ENCODE data around the gene CERS6.

Gene CERS6

GRCh38 chr2:168441214-168441872 lies 14.7 kb upstream of the CERS6 start:
- in situ Hi-C loops (cut with MboI; ENCODE audit: low sequenced_read_pairs), result no loop called here

DNA sequence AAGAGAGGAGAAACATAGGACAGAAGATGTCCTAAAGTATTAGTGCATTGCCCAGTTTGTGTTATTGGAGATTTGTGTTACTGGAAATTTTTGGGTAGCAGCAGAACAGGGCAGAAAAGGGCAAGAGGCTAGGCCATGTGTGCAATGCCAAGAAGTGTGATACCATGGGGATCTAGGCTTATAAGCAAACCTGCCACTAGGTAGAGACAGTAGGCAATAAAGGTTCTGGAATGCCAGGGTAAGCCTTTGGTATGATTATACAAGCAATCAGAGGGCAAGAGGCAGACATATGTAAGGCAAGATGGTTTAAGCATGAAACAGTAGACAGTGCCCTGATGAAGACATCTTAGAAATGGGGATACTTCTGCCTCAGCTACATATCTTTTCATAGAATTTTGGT lies 12.3 kb upstream of the CERS6 start:
- in situ Hi-C loops (cut with MboI; ENCODE audit: low sequenced_read_pairs), result no loop called here

- in situ Hi-C loops (cut with MboI; ENCODE audit: low sequenced_read_pairs), result no loop called here
Measured at GRCh38 chr2:168445960-168446359, 10.1 kb upstream of the CERS6 start.

- in situ Hi-C loops (cut with MboI; ENCODE audit: low sequenced_read_pairs), result no loop called here
Measured at GRCh38 chr2:168448980-168449379, 7.1 kb upstream of the CERS6 start.

- in situ Hi-C loops (cut with MboI; ENCODE audit: low sequenced_read_pairs), result no loop called here
Measured at GRCh38 chr2:168449419-168449818, 6.7 kb upstream of the CERS6 start.

GRCh38 chr2:168450171-168450570 lies 5.9 kb upstream of the CERS6 start:
- in situ Hi-C loops (cut with MboI; ENCODE audit: low sequenced_read_pairs), result no loop called here

- in situ Hi-C loops (cut with MboI; ENCODE audit: low sequenced_read_pairs), result no loop called here
Measured at GRCh38 chr2:168450732-168451131, 5.3 kb upstream of the CERS6 start.

- in situ Hi-C loops (cut with MboI; ENCODE audit: low sequenced_read_pairs), result no loop called here
Measured at GRCh38 chr2:168452781-168453180, 3.3 kb upstream of the CERS6 start.

- in situ Hi-C loops (cut with MboI; ENCODE audit: low sequenced_read_pairs), result no loop called here
Measured at GRCh38 chr2:168453404-168453803, 2.7 kb upstream of the CERS6 start.

- in situ Hi-C loops (cut with MboI; ENCODE audit: low sequenced_read_pairs), result no loop called here
Measured at GRCh38 chr2:168454737-168455644, 1.1 kb upstream of the CERS6 start.

GRCh38 chr2:168456521-168457189 lies 583 bp downstream of the CERS6 start:
- in situ Hi-C loops (cut with MboI; ENCODE audit: low sequenced_read_pairs), result no loop called here

DNA sequence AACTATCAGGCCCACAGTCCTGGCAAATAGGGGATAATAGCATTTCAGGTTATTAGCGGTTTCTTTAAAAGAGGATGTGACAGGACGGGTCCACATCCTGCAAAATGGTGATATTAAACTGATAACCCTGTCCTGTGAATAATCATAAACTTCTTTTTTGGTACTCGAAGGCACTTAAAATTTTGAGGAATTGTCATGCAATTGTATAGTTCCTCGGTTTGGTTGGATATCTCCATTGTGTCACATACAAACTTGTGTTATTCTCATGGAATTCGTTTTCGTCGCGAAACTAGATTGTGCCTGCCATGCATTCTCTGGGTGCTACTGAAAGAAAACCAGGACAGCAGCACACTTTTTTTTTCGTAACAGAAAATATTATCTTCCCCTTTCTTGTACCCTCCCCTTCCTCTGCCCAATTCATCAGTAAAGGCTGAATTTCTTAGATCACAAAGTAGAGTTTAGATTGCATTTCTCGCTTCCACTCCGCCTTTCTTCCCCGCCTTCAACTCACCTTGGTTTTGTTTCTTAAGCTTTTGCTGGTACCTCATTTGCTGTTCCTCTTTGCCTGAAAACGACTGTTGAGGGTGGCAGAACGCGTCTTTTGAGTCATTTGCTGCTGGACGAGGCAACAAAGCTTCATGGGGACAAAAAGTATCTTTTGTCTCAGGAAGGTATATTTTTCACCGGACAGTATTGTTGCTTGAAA lies 1.3 kb downstream of the CERS6 start:
- in situ Hi-C loops (cut with MboI; ENCODE audit: low sequenced_read_pairs), result no loop called here

DNA sequence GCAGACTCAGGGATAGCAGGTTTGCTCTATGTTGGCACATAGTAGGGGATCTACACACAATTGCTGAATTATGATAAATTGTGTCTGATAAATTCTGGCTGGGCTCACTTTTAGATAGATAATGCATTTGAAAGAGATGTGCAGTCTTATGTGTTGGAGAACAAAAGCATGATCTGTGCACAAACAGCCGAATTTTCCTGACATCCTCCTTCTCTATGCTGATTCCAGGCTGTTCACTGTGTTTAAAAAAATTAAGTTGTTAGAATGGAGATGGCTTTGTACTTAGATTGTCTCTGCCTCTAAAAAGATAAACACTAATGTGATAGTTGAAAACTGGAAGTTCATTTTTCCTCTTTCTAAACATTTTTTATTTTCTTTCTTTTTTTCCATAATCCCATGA lies 2.1 kb downstream of the CERS6 start:
- in situ Hi-C loops (cut with MboI; ENCODE audit: low sequenced_read_pairs), result no loop called here

GRCh38 chr2:168459256-168459655 lies 3.2 kb downstream of the CERS6 start:
- in situ Hi-C loops (cut with MboI; ENCODE audit: low sequenced_read_pairs), result no loop called here

DNA sequence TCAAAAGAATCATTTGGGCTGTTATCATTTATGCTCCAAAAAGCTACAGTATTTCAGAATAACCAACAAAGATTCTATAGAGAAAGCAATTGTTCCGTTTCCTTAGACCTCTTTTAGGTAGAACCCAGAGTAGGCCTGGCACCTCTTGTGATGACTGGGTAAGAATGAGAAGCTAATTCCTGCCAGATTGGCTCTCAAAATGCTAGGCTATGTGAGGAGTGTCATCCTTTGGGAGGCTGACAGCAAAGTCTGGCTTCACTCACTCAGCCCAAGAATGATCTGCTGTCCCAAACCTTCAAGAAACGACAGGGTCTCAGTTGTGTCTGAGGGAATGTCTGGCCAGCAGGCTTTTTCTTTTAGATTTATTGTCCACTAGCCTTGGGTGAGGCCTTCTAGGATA lies 4.5 kb downstream of the CERS6 start:
- in situ Hi-C loops (cut with MboI; ENCODE audit: low sequenced_read_pairs), result no loop called here

DNA sequence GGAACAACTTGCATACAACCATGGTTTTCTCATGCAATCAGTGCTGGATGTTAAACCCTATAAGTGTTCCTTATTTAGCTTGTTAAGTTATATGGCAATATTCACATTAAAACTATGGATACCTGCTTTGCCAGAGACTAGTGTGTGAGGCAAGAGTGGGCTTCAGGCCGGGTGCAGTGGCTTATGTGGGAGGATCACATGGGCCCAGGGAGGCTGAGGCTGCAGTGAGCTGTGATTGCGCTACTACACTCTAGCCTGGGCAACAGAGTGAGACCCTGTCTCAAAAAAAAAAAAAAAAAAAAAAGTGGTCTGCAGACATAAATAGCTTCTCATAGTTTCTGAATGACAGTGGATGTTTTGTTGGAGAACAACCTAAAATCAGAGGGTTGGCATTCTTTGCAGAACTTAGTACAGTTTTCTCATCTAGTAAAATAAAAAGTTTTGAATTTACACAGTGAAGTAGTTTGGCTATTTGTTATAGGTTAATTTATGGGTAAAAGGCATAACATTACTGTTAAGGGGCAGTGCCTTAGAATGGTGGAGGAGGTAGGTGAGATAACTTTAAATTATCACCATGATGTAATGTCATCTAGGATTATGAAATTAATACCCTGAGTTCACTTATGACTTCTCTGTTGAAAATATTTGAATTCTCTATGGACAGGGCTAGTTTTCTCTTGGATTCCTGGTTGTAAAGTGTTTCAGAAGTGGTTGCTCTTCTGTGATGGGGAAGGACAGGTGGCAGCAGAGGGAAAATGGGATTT lies 5.3 kb downstream of the CERS6 start:
- in situ Hi-C loops (cut with MboI; ENCODE audit: low sequenced_read_pairs), result no loop called here

DNA sequence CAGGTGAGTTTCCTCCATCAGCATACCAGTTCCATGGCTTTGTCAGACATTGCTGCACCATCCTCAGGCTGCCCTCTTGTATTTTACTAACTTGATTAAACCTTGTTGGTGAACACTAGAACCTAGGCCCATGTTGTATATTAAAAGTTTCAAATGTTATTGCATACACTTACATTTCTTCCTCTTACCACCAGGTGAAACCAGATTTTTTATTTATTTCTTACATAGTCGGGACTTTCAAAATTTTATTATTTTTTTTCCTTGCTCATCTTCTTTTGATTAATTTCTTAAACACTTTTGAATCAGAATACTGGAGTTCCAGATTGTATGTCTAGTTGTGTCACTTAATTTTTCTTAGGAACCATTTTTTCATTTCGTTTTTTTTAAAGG lies 5.9 kb downstream of the CERS6 start:
- in situ Hi-C loops (cut with MboI; ENCODE audit: low sequenced_read_pairs), result no loop called here

DNA sequence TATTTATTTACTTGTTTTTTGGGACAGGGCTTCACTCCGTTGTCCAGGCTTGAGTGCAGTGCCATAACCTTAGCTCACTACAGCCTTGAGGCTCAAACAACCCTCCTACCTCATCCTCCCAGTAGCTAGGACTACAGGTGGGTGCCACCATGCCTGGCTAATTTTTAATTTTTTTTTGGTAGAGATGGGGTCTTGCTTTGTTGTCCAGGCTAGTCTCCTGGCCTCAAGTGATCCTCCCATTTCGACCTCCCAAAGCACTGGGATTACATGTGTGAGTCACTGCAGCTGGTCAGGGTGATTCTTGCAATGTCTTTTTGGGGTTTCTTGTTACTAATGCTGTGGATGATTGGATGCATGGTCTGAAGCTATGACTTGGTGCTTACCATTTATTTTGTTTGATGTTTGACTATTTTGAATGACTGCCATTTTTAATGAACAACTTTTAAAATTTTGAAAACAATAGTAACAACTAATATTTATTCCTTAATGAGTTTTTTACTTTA lies 6.5 kb downstream of the CERS6 start:
- in situ Hi-C loops (cut with MboI; ENCODE audit: low sequenced_read_pairs), result no loop called here

DNA sequence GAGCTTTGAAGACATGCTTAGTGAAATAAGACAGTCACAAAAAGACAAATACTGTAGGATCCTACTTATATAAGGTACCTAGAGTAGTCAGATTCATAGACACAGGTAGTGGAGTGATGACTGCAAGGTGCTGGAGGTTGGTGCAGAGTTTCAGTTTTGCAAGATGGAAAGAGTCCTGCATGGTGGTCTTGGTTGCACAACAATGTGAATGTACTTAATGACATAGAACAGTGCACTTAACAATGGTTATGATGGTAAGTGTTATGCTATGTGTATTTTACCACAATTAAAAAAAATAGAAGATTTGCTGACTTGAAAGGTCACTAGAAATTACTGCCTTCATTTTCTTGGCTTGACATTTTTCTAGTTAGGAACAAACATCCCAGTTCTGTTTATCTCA lies 9.5 kb downstream of the CERS6 start:
- in situ Hi-C loops (cut with MboI; ENCODE audit: low sequenced_read_pairs), result no loop called here

DNA sequence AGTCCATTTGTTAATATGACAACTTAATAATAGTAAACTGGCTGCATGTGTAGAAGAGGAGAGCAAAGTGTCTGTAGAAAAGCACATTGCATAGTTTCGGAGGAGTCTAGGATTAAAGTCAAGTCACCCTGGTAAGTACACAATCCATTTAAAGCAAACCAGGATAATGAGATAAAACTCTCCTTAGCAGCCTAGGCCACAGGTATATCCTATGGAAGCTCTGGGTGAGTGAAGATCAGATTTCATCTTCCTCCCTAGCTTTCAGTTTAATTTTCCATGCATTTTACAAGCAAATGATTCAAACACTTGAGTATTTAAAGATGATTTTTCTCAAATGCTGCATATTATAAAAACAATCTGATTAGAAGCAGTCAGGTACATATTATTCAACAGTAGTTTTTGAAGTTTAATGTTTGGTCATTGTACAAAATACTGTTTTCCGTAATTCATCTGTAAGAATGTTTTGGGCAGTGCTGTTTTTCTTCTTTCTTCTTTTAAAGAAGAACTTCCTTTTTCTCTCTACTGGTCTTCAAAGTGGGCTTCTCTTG lies 10.2 kb downstream of the CERS6 start:
- in situ Hi-C loops (cut with MboI; ENCODE audit: low sequenced_read_pairs), result no loop called here
